VCaP (cell line): ENCODE data around the gene CA12.

Source experiments
- H3K27ac ChIP-seq: fragments of 450-650 bp; 2 replicates; pipeline ENCODE4 v1.5.1; 2017
- CTCF ChIP-seq: fragments of 450-650 bp; conservative IDR thresholded peaks from 2 replicates; pipeline ENCODE4 v1.5.1; 2017; ENCODE audit warnings: mild to moderate bottlenecking, moderate library complexity

The CA12 gene

GRCh38 chr15:63288778-63289378 is 92.8 kb downstream of the CA12 start:
- TF ChIP-seq CTCF: peak; percentile 90
- H3K27ac ChIP-seq: no peak overlapping the region

GRCh38 chr15:63288342-63288741 is 93.3 kb downstream of the CA12 start:
- no peak overlapping the region for H3K27ac ChIP-seq
- TF ChIP-seq CTCF: no peak

GRCh38 chr15:63287109-63287508 is 94.5 kb downstream of the CA12 start:
- H3K27ac ChIP-seq: no peak overlapping the region
- no peak for TF ChIP-seq CTCF

GRCh38 chr15:63284335-63284734 is 97.3 kb downstream of the CA12 start:
- no peak overlapping the region for H3K27ac ChIP-seq
- TF ChIP-seq CTCF: no peak

- TF ChIP-seq CTCF: no peak
- H3K27ac ChIP-seq: no peak overlapping the region
Observed at GRCh38 chr15:63283126-63283525, 98.5 kb downstream of the CA12 start.

- TF ChIP-seq CTCF: 0 out of 2 replicates have a peak, but pooled peaks have one; percentile 16
- peak overlapping the region; percentile 92 for H3K27ac ChIP-seq
Observed at GRCh38 chr15:63277893-63278456, 103.7 kb downstream of the CA12 start.

GRCh38 chr15:63277038-63277892 is 104.4 kb downstream of the CA12 start, which contains the start of gene APH1B:
APH1B (plus strand) TSS chr15:63277605; CDS start chr15:63277624, 19 bp downstream.
- peak within 1 kb of the TSS; percentile 92 for H3K27ac ChIP-seq
- TF ChIP-seq CTCF: no peak
